ENCODE data around the gene SIMC1.

GRCh38 chr5:176384991-176385390, 146.8 kb downstream of the SIMC1 start:
- no peak for TF ChIP-seq POLR2A (IDR thresholded peaks at IDR 0.05; ENCODE audit: borderline replicate concordance, extremely low read depth, insufficient read depth, insufficient read length)
- no peak for TF ChIP-seq CTCF (IDR thresholded peaks at IDR 0.05 in 2 of 3, conservative IDR thresholded peaks at IDR 0.05 in 1 of 3; ENCODE audit: borderline replicate concordance in 1 of 3, insufficient read depth in 1 of 3, low read depth in 2 of 3, low read length in 2 of 3)
- no peak for TF ChIP-seq POLR2AphosphoS5 (IDR thresholded peaks at IDR 0.05; ENCODE audit: low read depth, low read length)
- TF ChIP-seq CEBPB (IDR thresholded peaks at IDR 0.05; ENCODE audit: low read depth), result no peak
